Mammary epithelial cell (primary cell): Measurements from ENCODE around the gene SLC45A1.

Experiments
- EZH2 ChIP-seq: IDR thresholded peaks from 2 replicates; pipeline ENCODE4 v1.6.1; 2012; ENCODE audit warnings: low read length, inconsistent platforms, borderline replicate concordance
- TF ChIP-seq, protein P1 (sequence below), 2 donors: IDR thresholded peaks in 1 of 2; conservative IDR thresholded peaks in 1 of 2; 2 replicates each; pipeline ENCODE4 v1.5.1; 2011 to 2012; ENCODE audit warnings: inconsistent platforms in 2 of 2, low read length in 2 of 2, mild to moderate bottlenecking in 2 of 2, control low read depth in 1 of 2, low read depth in 1 of 2; ENCODE audit not compliant: insufficient read depth in 1 of 2; ENCODE audit errors: extremely low read depth in 1 of 2

DNA sequence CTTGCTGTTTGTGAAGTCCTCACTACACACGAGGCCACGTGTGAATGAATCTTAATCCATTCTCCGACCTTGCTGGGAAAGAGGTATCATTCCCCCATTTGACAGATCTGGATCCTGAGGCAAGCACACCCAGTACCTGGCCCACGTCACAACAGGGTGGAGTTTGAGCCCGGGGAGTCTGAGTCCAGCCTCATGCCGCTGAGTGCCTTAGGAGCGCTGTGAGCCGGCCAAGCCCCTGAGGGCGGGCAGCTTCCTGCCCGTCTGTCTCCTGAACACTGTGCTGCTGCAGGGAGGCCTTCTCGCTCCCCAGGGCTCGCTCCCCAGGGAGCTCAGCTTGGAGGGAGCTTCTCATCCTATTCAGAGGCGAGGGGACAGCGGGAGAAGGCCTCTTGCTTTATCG is 29.7 kb downstream of the SLC45A1 start:
- TF ChIP-seq, protein P1, sequence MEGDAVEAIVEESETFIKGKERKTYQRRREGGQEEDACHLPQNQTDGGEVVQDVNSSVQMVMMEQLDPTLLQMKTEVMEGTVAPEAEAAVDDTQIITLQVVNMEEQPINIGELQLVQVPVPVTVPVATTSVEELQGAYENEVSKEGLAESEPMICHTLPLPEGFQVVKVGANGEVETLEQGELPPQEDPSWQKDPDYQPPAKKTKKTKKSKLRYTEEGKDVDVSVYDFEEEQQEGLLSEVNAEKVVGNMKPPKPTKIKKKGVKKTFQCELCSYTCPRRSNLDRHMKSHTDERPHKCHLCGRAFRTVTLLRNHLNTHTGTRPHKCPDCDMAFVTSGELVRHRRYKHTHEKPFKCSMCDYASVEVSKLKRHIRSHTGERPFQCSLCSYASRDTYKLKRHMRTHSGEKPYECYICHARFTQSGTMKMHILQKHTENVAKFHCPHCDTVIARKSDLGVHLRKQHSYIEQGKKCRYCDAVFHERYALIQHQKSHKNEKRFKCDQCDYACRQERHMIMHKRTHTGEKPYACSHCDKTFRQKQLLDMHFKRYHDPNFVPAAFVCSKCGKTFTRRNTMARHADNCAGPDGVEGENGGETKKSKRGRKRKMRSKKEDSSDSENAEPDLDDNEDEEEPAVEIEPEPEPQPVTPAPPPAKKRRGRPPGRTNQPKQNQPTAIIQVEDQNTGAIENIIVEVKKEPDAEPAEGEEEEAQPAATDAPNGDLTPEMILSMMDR (conservative IDR thresholded peaks at IDR 0.05 in 1 of 2, IDR thresholded peaks at IDR 0.05 in 1 of 2; ENCODE audit: extremely low read depth in 1 of 2, insufficient read depth in 1 of 2, low read depth in 1 of 2, low read length in 2 of 2): no peak
- no peak for TF ChIP-seq EZH2
